ENCODE results near the gene TOM1L2.

TOM1L2 gene

GRCh38 chr17:17848311-17849082 is 123.7 kb downstream of the TOM1L2 start:
- no peak for DNase-seq (ENCODE audit: low read depth)

- no peak for DNase-seq (ENCODE audit: low read depth)
These were observed 124.5 kb downstream of the TOM1L2 start for GRCh38 chr17:17847726-17848125.

- no peak for DNase-seq (ENCODE audit: low read depth)
These were observed 125.0 kb downstream of the TOM1L2 start for GRCh38 chr17:17847118-17847689.

GRCh38 chr17:17846645-17847044 is 125.6 kb downstream of the TOM1L2 start:
- no peak for DNase-seq (ENCODE audit: low read depth)

- DNase-seq (ENCODE audit: low read depth), result no peak
These were observed 126.2 kb downstream of the TOM1L2 start for GRCh38 chr17:17846003-17846402.

GRCh38 chr17:17845046-17845775 is 127.0 kb downstream of the TOM1L2 start:
- DNase-seq (ENCODE audit: low read depth), result no peak

GRCh38 chr17:17844500-17844899 is 127.7 kb downstream of the TOM1L2 start:
- DNase-seq (ENCODE audit: low read depth), result no peak

GRCh38 chr17:17844079-17844478 is 128.1 kb downstream of the TOM1L2 start:
- DNase-seq (ENCODE audit: low read depth), result no peak

- DNase-seq (ENCODE audit: low read depth), result no peak
These were observed 129.1 kb downstream of the TOM1L2 start for GRCh38 chr17:17843096-17843495.

GRCh38 chr17:17842111-17842876 is 129.9 kb downstream of the TOM1L2 start:
- DNase-seq (ENCODE audit: low read depth), result no peak

GRCh38 chr17:17841601-17842025 is 130.6 kb downstream of the TOM1L2 start:
- DNase-seq (ENCODE audit: low read depth), result no peak

- DNase-seq (ENCODE audit: low read depth), result no peak
These were observed 131.2 kb downstream of the TOM1L2 start for GRCh38 chr17:17840751-17841591.

GRCh38 chr17:17839791-17840707 is 132.2 kb downstream of the TOM1L2 start:
- peak; percentile 96 for DNase-seq (ENCODE audit: low read depth)

GRCh38 chr17:17837966-17838962 is 133.9 kb downstream of the TOM1L2 start:
- peak; percentile 38 for DNase-seq (ENCODE audit: low read depth)

GRCh38 chr17:17837380-17837821 is 134.8 kb downstream of the TOM1L2 start:
- peak; percentile 87 for DNase-seq (ENCODE audit: low read depth)

GRCh38 chr17:17836818-17837379 is 135.3 kb downstream of the TOM1L2 start, which contains the start of gene SREBF1:
SREBF1 (minus strand) TSS chr17:17836986; CDS start chr17:17836817, 169 bp downstream.
- DNase-seq (ENCODE audit: low read depth), result no peak

- peak; percentile 90 for DNase-seq (ENCODE audit: low read depth)
These were observed 135.9 kb downstream of the TOM1L2 start for GRCh38 chr17:17836250-17836817.

Data from fibroblast of gingiva (primary cell).